Measurements from ENCODE around the gene PCSK2. TPM values are rescaled to one million over a fixed set of nuclear protein-coding genes. Genes with fewer than 3 reads are reported as not detected.

Gene PCSK2
- total RNA-seq, 1 experiment from 2014 or later = not detected

DNA sequence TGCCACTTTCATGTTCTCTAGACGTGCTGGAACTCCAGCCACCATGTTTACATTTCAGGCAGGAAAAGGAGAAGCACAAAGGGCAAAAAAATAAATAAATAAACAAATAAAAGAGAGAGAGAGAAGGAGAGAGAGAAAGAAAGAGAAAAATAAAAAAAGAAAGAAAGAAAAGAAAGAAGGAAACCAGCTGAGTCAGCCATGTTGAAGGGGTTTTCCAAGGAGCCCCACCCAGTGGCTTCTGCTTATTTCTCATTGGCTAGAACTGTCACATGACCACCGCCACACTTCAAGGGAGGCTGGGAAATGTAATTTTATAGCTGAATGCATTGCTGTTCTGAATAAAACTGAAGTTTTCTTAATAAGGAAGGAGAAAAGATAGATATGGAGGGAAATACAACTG, 233.3 kb downstream of the PCSK2 start:
- Histone ChIP-seq H3K4me1 (replicated peaks; ENCODE audit: insufficient read depth) (no peaks in the 10 kb centered on the region), H3K9me3 (ENCODE audit: insufficient read depth, low read depth) (no peaks in the 10 kb centered on the region), H3K27me3 (ENCODE audit: insufficient read depth, low read depth) (peaks cover 57% of the 10 kb centered on the region), H3K36me3 (ENCODE audit: low read depth) (no peaks in the 10 kb centered on the region), H3K9me2 (ENCODE audit: insufficient read depth) (no peaks in the 10 kb centered on the region), H4K20me1 (ENCODE audit: insufficient read depth) (no peaks in the 10 kb centered on the region), H3K4me3 (no peak overlapping the region), H3K79me2 (ENCODE audit: low read depth) (no peaks in the 10 kb centered on the region), H3K27ac (no peak overlapping the region), H3F3A (ENCODE audit: insufficient read depth, low read depth) (no peaks in the 10 kb centered on the region), H2AFZ (no peak overlapping the region), H3K4me2 (0 out of 2 replicates have a peak overlapping the region, but pooled peaks have one; percentile 4)
- DNase-seq = no peak
- BruUV-seq (replicated peaks) = no TSS peak
- ChIA-PET POLR2A (ENCODE audit: unreplicated experiment) (no interaction called here), CTCF (no interaction called here)
- TF ChIP-seq EZH2 (IDR thresholded peaks at IDR 0.05; ENCODE audit: low read depth) = no peak
- TF ChIP-seq, protein P1, sequence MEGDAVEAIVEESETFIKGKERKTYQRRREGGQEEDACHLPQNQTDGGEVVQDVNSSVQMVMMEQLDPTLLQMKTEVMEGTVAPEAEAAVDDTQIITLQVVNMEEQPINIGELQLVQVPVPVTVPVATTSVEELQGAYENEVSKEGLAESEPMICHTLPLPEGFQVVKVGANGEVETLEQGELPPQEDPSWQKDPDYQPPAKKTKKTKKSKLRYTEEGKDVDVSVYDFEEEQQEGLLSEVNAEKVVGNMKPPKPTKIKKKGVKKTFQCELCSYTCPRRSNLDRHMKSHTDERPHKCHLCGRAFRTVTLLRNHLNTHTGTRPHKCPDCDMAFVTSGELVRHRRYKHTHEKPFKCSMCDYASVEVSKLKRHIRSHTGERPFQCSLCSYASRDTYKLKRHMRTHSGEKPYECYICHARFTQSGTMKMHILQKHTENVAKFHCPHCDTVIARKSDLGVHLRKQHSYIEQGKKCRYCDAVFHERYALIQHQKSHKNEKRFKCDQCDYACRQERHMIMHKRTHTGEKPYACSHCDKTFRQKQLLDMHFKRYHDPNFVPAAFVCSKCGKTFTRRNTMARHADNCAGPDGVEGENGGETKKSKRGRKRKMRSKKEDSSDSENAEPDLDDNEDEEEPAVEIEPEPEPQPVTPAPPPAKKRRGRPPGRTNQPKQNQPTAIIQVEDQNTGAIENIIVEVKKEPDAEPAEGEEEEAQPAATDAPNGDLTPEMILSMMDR (conservative IDR thresholded peaks at IDR 0.05) = no peak
- intact Hi-C loops (cut with micrococcal nuclease; ENCODE audit: unreplicated experiment) = no loop called here

DNA sequence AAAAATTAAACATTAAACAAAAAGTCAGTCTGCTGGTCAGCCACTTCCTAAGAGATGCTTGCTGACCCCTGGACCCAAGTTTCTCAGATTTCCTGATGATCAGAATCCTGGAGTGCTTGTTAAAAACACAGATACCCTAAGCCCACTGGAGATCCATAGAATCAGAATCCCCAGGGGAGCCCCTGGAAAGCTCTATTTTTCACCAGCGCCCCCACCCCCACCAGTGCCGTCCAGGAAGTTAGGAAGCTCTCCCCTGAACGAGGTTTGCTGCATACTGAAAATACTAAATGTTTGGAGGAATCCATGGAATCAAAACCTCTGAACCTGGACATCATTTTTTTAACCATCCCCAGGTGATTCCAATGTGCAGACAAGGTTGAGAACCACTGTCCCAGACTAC, 235.1 kb downstream of the PCSK2 start:
- Histone ChIP-seq H3K27ac (no peak overlapping the region), H3K79me2 (ENCODE audit: low read depth) (no peaks in the 10 kb centered on the region), H3K4me3 (no peak overlapping the region), H3K27me3 (ENCODE audit: insufficient read depth, low read depth) (peaks cover 55% of the 10 kb centered on the region), H3K4me2 (no peak overlapping the region), H3K9me2 (ENCODE audit: insufficient read depth) (no peaks in the 10 kb centered on the region), H3K36me3 (ENCODE audit: low read depth) (no peaks in the 10 kb centered on the region), H4K20me1 (ENCODE audit: insufficient read depth) (no peaks in the 10 kb centered on the region), H3K4me1 (replicated peaks; ENCODE audit: insufficient read depth) (no peaks in the 10 kb centered on the region), H2AFZ (no peak overlapping the region), H3K9me3 (ENCODE audit: insufficient read depth, low read depth) (no peaks in the 10 kb centered on the region), H3F3A (ENCODE audit: insufficient read depth, low read depth) (no peaks in the 10 kb centered on the region)
- CTCF ChIA-PET = no interaction called here
- no TSS peak for BruUV-seq (replicated peaks)
- POLR2A ChIA-PET (ENCODE audit: unreplicated experiment) = no interaction called here
- intact Hi-C loops (cut with micrococcal nuclease; ENCODE audit: unreplicated experiment) = no loop called here
- no peak for DNase-seq
- TF ChIP-seq EZH2 (IDR thresholded peaks at IDR 0.05; ENCODE audit: low read depth) = no peak
- TF ChIP-seq, protein P1 (conservative IDR thresholded peaks at IDR 0.05) = no peak

DNA sequence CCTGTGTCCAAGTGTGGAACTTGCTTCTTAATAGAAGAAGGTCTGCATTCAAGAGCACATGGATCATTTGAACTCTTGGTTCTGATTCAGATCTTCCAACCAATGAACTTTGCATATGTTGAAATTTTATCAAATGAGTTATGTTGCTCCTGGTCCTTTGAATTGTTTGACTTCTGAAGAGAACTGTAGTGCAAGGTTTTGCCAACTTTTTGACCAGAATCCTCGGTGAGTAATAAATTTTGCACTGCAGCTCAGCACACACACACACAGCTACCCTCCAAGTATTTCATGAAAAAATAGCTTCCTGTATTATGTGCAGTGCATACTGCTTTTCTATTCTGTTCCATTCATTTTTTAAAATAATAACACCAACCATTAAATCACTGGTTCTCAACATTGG, 236.9 kb downstream of the PCSK2 start:
- H3K9me3 ChIP-seq (ENCODE audit: insufficient read depth, low read depth) = no peaks in the 10 kb centered on the region
- no peaks in the 10 kb centered on the region for H4K20me1 ChIP-seq (ENCODE audit: insufficient read depth)
- TF ChIP-seq EZH2 (IDR thresholded peaks at IDR 0.05; ENCODE audit: low read depth) = no peak
- H3K4me2 ChIP-seq = no peak overlapping the region
- intact Hi-C loops (cut with micrococcal nuclease; ENCODE audit: unreplicated experiment) = no loop called here
- peaks cover 47% of the 10 kb centered on the region for H3K27me3 ChIP-seq (ENCODE audit: insufficient read depth, low read depth)
- DNase-seq = no peak
- H3K79me2 ChIP-seq (ENCODE audit: low read depth) = no peaks in the 10 kb centered on the region
- H3F3A ChIP-seq (ENCODE audit: insufficient read depth, low read depth) = no peaks in the 10 kb centered on the region
- H3K4me3 ChIP-seq = no peak overlapping the region
- H3K4me1 ChIP-seq (replicated peaks; ENCODE audit: insufficient read depth) = no peaks in the 10 kb centered on the region
- H3K9me2 ChIP-seq (ENCODE audit: insufficient read depth) = no peaks in the 10 kb centered on the region
- no TSS peak for BruUV-seq (replicated peaks)
- H3K27ac ChIP-seq = no peak overlapping the region
- no peak overlapping the region for H2AFZ ChIP-seq
- no peaks in the 10 kb centered on the region for H3K36me3 ChIP-seq (ENCODE audit: low read depth)
- ChIA-PET POLR2A (ENCODE audit: unreplicated experiment) (no interaction called here), CTCF (no interaction called here)

DNA sequence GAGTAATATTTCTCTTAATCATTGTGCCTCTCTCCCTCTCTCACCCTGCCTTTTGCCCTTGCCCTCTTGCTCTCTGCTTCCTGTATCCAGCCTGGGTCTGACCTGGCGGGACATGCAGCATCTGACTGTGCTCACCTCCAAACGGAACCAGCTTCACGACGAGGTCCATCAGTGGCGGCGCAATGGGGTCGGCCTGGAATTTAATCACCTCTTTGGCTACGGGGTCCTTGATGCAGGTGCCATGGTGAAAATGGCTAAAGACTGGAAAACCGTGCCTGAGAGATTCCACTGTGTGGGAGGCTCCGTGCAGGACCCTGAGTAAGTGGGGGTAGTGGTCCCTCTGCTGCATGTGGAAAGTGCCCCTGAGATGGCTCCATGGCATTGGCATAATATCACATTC, 238.4 kb downstream of the PCSK2 start:
- TF ChIP-seq, protein P1 (conservative IDR thresholded peaks at IDR 0.05) = no peak
- TF ChIP-seq EZH2 (IDR thresholded peaks at IDR 0.05; ENCODE audit: low read depth) = no peak
- no peaks in the 10 kb centered on the region for H3K36me3 ChIP-seq (ENCODE audit: low read depth)
- H3K79me2 ChIP-seq (ENCODE audit: low read depth) = no peaks in the 10 kb centered on the region
- no peaks in the 10 kb centered on the region for H4K20me1 ChIP-seq (ENCODE audit: insufficient read depth)
- no peaks in the 10 kb centered on the region for H3F3A ChIP-seq (ENCODE audit: insufficient read depth, low read depth)
- peaks cover 55% of the 10 kb centered on the region for H3K27me3 ChIP-seq (ENCODE audit: insufficient read depth, low read depth)
- POLR2A ChIA-PET (ENCODE audit: unreplicated experiment) = interaction anchor here (0.5 kb wide), 1 partner anchor 259 kb away, joined by 4 read pairs; no protein-coding TSS in a partner anchor
- BruUV-seq (replicated peaks) = no TSS peak
- H3K9me3 ChIP-seq (ENCODE audit: insufficient read depth, low read depth) = no peaks in the 10 kb centered on the region
- H3K4me2 ChIP-seq = no peak overlapping the region
- no peak overlapping the region for H2AFZ ChIP-seq
- no peak overlapping the region for H3K4me3 ChIP-seq
- H3K27ac ChIP-seq = no peak overlapping the region
- CTCF ChIA-PET = no interaction called here
- no peaks in the 10 kb centered on the region for H3K9me2 ChIP-seq (ENCODE audit: insufficient read depth)
- H3K4me1 ChIP-seq (replicated peaks; ENCODE audit: insufficient read depth) = no peaks in the 10 kb centered on the region
- DNase-seq = no peak
- intact Hi-C loops (cut with micrococcal nuclease; ENCODE audit: unreplicated experiment) = no loop called here

All from PC-9 (cell line).